Measurements from ENCODE around the gene PDE6C.

- no peak for TF ChIP-seq CTCF (IDR thresholded peaks at IDR 0.05)
- no peak for TF ChIP-seq POLR2A (IDR thresholded peaks at IDR 0.05)
Observed at GRCh38 chr10:93601774-93602162, 10.6 kb upstream of the PDE6C start.
